Measurements from ENCODE around the gene LANCL3.

- TF ChIP-seq, protein P1, sequence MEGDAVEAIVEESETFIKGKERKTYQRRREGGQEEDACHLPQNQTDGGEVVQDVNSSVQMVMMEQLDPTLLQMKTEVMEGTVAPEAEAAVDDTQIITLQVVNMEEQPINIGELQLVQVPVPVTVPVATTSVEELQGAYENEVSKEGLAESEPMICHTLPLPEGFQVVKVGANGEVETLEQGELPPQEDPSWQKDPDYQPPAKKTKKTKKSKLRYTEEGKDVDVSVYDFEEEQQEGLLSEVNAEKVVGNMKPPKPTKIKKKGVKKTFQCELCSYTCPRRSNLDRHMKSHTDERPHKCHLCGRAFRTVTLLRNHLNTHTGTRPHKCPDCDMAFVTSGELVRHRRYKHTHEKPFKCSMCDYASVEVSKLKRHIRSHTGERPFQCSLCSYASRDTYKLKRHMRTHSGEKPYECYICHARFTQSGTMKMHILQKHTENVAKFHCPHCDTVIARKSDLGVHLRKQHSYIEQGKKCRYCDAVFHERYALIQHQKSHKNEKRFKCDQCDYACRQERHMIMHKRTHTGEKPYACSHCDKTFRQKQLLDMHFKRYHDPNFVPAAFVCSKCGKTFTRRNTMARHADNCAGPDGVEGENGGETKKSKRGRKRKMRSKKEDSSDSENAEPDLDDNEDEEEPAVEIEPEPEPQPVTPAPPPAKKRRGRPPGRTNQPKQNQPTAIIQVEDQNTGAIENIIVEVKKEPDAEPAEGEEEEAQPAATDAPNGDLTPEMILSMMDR (IDR thresholded peaks at IDR 0.05; ENCODE audit: insufficient read depth, low read length, poor library complexity, severe bottlenecking): no peak
- no peak for TF ChIP-seq EZH2phosphoT487 (conservative IDR thresholded peaks at IDR 0.05; ENCODE audit: low read length)
Measured at GRCh38 chrX:37697169-37697760, 125.8 kb downstream of the LANCL3 start.

Data from SU-DHL-6 (cell line).